OCI-LY3 (cell line): ENCODE measurements around the gene TBX10.

Experiments used
- CTCF ChIP-seq: fragments of 200-600, 300-600 bp; sonication (generic); IDR thresholded peaks from 2 replicates; pipeline ENCODE4 v1.5.1; 2014; ENCODE audit warnings: antibody characterized with exemption, low read length, low read depth
- EZH2phosphoT487 ChIP-seq: fragments of 200-600 bp; shearing (Covaris generic); IDR thresholded peaks from 2 replicates; pipeline ENCODE4 v1.6.1; 2018; ENCODE audit warnings: antibody characterized with exemption, mixed run types, low read depth

GRCh38 chr11:67649634-67650510 lies 10.3 kb upstream of the TBX10 start:
- TF ChIP-seq CTCF, result no peak
- no peak for TF ChIP-seq EZH2phosphoT487
